ENCODE data around the gene YPEL3. TPM values are rescaled to one million over a fixed set of nuclear protein-coding genes. Genes with fewer than 3 reads are reported as not detected.
"Not testable (repeated sequence)": the region's sequence is repeated elsewhere in the genome, so short reads cannot be mapped to it uniquely, and the experiment has no call there.

YPEL3 gene
- total and polyA plus RNA-seq, 2 donors (not counting 3 experiments of a cell fraction or from before 2014, with no cell fraction given): 46.1 to 78.0 TPM

DNA sequence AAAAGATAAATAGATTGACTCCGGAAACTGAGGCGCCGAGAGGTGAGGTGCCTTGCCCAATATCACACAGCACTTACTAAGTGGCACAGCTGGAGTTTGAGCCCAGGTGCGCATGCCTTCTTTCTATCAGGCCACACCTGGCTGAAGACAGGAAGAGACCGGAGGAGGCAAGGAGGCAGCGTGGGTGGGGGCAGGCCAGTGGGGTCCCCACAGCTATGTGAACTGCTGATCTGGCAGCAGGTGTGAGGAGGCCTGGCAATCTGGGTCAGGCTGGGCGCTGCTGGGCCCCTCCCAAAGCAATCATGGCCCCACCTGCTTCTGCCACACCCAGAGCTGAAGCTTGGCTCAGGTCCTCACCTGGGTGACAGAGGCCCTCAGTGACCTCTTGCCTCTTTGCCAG is 19.2 kb upstream of the YPEL3 start:
- intact Hi-C loops (cut with micrococcal nuclease): no loop called here
- Histone ChIP-seq H3K27ac (ENCODE audit: insufficient read depth, low read depth, low read length) (no peak overlapping the region), H3K36me3 (ENCODE audit: control insufficient read depth in 2 of 2, extremely low read depth in 1 of 2, insufficient read depth in 2 of 2, low read length in 2 of 2) (peaks cover 20 to 51% of the 10 kb centered on the region in 2 experiments), H3K27me3 (ENCODE audit: control insufficient read depth in 2 of 2, insufficient read depth in 2 of 2, low read length in 2 of 2) (no peaks in the 10 kb centered on the region), H3K79me2 (ENCODE audit: control insufficient read depth, insufficient read depth, low read length) (no peaks in the 10 kb centered on the region), H3K4me1 (ENCODE audit: control insufficient read depth, extremely low read depth, insufficient read depth, low read length) (no peaks in the 10 kb centered on the region), H3K4me3 (replicated peaks in 1 of 3; ENCODE audit: insufficient read depth in 1 of 3, low read depth in 1 of 3, low read length in 3 of 3) (no peak overlapping the region), H3K9ac (replicated peaks; ENCODE audit: extremely low read depth, insufficient read depth, low read length) (no peak overlapping the region), H4K20me1 (replicated peaks; ENCODE audit: control insufficient read depth, extremely low read depth, insufficient read depth, low read length) (no peaks in the 10 kb centered on the region), H3K9me3 (replicated peaks; ENCODE audit: control insufficient read depth, insufficient read depth, low read length) (no peaks in the 10 kb centered on the region), H3K4me2 (ENCODE audit: insufficient read depth, low read length) (no peak overlapping the region), H3K9me1 (replicated peaks; ENCODE audit: control insufficient read depth, extremely low read depth, insufficient read depth, low read length) (no peaks in the 10 kb centered on the region), H2AFZ (ENCODE audit: low read depth, low read length) (no peak overlapping the region)
- ChIA-PET POLR2A (no interaction called here), CTCF (interaction anchor here (0.7 to 2.5 kb wide), 3 partner anchors 23 to 294 kb away, joined by 3 to 9 read pairs (median 5); no protein-coding TSS in a partner anchor)
- dilution Hi-C loops (cut with MboI; ENCODE audit: extremely low pct_ligation_motif_present, low sequenced_read_pairs): no loop called here
- FAIRE-seq (no peak), DNase-seq (ENCODE audit: low read depth, low spot score) (no peak)
- no peak for TF ChIP-seq MYC (IDR thresholded peaks at IDR 0.05; ENCODE audit: low read depth, low read length)
- no peak for TF ChIP-seq GATA2 (IDR thresholded peaks at IDR 0.05; ENCODE audit: insufficient read depth, insufficient read length, low read depth, low read length)
- TF ChIP-seq POLR2A (IDR thresholded peaks at IDR 0.05; ENCODE audit: low read depth, low read length): no peak
- TF ChIP-seq FOS (IDR thresholded peaks at IDR 0.05; ENCODE audit: borderline replicate concordance, insufficient read depth, low read length): no peak
- TF ChIP-seq, protein P1, sequence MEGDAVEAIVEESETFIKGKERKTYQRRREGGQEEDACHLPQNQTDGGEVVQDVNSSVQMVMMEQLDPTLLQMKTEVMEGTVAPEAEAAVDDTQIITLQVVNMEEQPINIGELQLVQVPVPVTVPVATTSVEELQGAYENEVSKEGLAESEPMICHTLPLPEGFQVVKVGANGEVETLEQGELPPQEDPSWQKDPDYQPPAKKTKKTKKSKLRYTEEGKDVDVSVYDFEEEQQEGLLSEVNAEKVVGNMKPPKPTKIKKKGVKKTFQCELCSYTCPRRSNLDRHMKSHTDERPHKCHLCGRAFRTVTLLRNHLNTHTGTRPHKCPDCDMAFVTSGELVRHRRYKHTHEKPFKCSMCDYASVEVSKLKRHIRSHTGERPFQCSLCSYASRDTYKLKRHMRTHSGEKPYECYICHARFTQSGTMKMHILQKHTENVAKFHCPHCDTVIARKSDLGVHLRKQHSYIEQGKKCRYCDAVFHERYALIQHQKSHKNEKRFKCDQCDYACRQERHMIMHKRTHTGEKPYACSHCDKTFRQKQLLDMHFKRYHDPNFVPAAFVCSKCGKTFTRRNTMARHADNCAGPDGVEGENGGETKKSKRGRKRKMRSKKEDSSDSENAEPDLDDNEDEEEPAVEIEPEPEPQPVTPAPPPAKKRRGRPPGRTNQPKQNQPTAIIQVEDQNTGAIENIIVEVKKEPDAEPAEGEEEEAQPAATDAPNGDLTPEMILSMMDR (IDR thresholded peaks at IDR 0.05; ENCODE audit: extremely low read depth in 1 of 2, insufficient read depth in 1 of 2, low read depth in 1 of 2, low read length in 2 of 2): no peak
- TF ChIP-seq, protein P2, sequence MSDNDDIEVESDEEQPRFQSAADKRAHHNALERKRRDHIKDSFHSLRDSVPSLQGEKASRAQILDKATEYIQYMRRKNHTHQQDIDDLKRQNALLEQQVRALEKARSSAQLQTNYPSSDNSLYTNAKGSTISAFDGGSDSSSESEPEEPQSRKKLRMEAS (IDR thresholded peaks at IDR 0.05; ENCODE audit: insufficient read depth, insufficient read length): no peak
- TF ChIP-seq JUN (IDR thresholded peaks at IDR 0.05; ENCODE audit: borderline replicate concordance, insufficient read depth, insufficient read length, low read depth): no peak
- TF ChIP-seq EZH2 (IDR thresholded peaks at IDR 0.05; ENCODE audit: borderline replicate concordance, low read depth, low read length, severe bottlenecking): no peak
- TF ChIP-seq POLR2AphosphoS5 (IDR thresholded peaks at IDR 0.05; ENCODE audit: insufficient read depth, low read depth, low read length): no peak
- BruUV-seq (replicated peaks): no TSS peak

DNA sequence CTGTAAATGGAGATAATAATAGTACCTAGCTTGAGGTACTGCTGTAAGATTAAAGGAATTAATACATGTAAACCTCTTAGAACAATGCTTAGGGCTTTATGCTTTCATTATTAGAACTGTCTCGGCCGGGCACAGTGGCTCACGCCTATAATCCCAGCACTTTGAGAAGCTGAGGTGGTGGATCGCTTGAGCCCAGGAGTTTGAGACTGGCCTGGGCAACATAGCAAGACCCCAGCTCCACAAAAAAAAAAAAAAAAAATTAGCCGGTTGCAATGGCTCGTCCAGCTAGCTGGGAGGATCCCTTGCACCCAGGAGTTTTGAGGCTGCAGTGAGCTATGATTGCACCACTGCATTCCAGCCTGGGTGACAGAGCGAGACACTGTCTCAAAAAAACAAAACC is 18.8 kb upstream of the YPEL3 start:
- H3K27me3 ChIP-seq (ENCODE audit: control insufficient read depth in 2 of 2, insufficient read depth in 2 of 2, low read length in 2 of 2); H4K20me1 ChIP-seq (replicated peaks; ENCODE audit: control insufficient read depth, extremely low read depth, insufficient read depth, low read length); BruUV-seq (replicated peaks); H3K27ac ChIP-seq (ENCODE audit: insufficient read depth, low read depth, low read length); H3K79me2 ChIP-seq (ENCODE audit: control insufficient read depth, insufficient read depth, low read length); H3K9me3 ChIP-seq (replicated peaks; ENCODE audit: control insufficient read depth, insufficient read depth, low read length); H3K9ac ChIP-seq (replicated peaks; ENCODE audit: extremely low read depth, insufficient read depth, low read length); H3K4me1 ChIP-seq (ENCODE audit: control insufficient read depth, extremely low read depth, insufficient read depth, low read length); H3K4me3 ChIP-seq (replicated peaks in 1 of 3; ENCODE audit: insufficient read depth in 1 of 3, low read depth in 1 of 3, low read length in 3 of 3); intact Hi-C loops (cut with micrococcal nuclease); H2AFZ ChIP-seq (ENCODE audit: low read depth, low read length); H3K9me1 ChIP-seq (replicated peaks; ENCODE audit: control insufficient read depth, extremely low read depth, insufficient read depth, low read length); POLR2A ChIA-PET; H3K4me2 ChIP-seq (ENCODE audit: insufficient read depth, low read length); FAIRE-seq; DNase-seq (ENCODE audit: low read depth, low spot score); dilution Hi-C loops (cut with MboI; ENCODE audit: extremely low pct_ligation_motif_present, low sequenced_read_pairs): not testable (repeated sequence)
- CTCF ChIA-PET: interaction anchor here (1.5 to 2.5 kb wide), 2 partner anchors 22 to 295 kb away, joined by 5 to 9 read pairs; no protein-coding TSS in a partner anchor
- H3K36me3 ChIP-seq (ENCODE audit: control insufficient read depth in 2 of 2, extremely low read depth in 1 of 2, insufficient read depth in 2 of 2, low read length in 2 of 2): peaks cover 20 to 50% of the 10 kb centered on the region in 2 experiments

All from endothelial cell of umbilical vein (primary cell).